GDM1 (cell line): ENCODE data around the gene GLIS1.

Source experiments
- DNase-seq: peaks from one replicate; lab custom pipeline; 2025; lab: John Stamatoyannopoulos, UW

GLIS1 gene

GRCh38 chr1:53678938-53679825 is 59.8 kb downstream of the GLIS1 start:
- DNase-seq = no peak

GRCh38 chr1:53678507-53678906 is 60.5 kb downstream of the GLIS1 start:
- no peak for DNase-seq

- no peak for DNase-seq
These were observed 60.9 kb downstream of the GLIS1 start for GRCh38 chr1:53678046-53678445.

- no peak for DNase-seq
These were observed 61.5 kb downstream of the GLIS1 start for GRCh38 chr1:53677486-53677885.

GRCh38 chr1:53672785-53673184 is 66.2 kb downstream of the GLIS1 start:
- DNase-seq = no peak

- DNase-seq = no peak
These were observed 66.7 kb downstream of the GLIS1 start for GRCh38 chr1:53672243-53672642.

- no peak for DNase-seq
These were observed 69.3 kb downstream of the GLIS1 start for GRCh38 chr1:53669621-53670191.

GRCh38 chr1:53666566-53666965 is 72.4 kb downstream of the GLIS1 start:
- no peak for DNase-seq

GRCh38 chr1:53665996-53666395 is 73.0 kb downstream of the GLIS1 start:
- DNase-seq = no peak

GRCh38 chr1:53663529-53664300 is 75.2 kb downstream of the GLIS1 start:
- DNase-seq = no peak

- DNase-seq = no peak
These were observed 76.0 kb downstream of the GLIS1 start for GRCh38 chr1:53662951-53663350.

GRCh38 chr1:53662169-53662568 is 76.8 kb downstream of the GLIS1 start:
- no peak for DNase-seq

- no peak for DNase-seq
These were observed 77.5 kb downstream of the GLIS1 start for GRCh38 chr1:53661496-53661895.

GRCh38 chr1:53660666-53661065 is 78.3 kb downstream of the GLIS1 start:
- DNase-seq = no peak

GRCh38 chr1:53659436-53659835 is 79.5 kb downstream of the GLIS1 start:
- no peak for DNase-seq

- DNase-seq = no peak
These were observed 80.3 kb downstream of the GLIS1 start for GRCh38 chr1:53658489-53659230.

GRCh38 chr1:53657891-53658396 is 81.0 kb downstream of the GLIS1 start:
- no peak for DNase-seq

- DNase-seq = no peak
These were observed 81.5 kb downstream of the GLIS1 start for GRCh38 chr1:53657531-53657805.

- DNase-seq = peak; percentile 24
These were observed 82.0 kb downstream of the GLIS1 start for GRCh38 chr1:53656747-53657530.

- DNase-seq = peak; percentile 11
These were observed 82.8 kb downstream of the GLIS1 start for GRCh38 chr1:53655931-53656746.
